Common myeloid progenitor, CD34-positive (primary cell): Measurements from ENCODE around the gene MYOZ3.

ENCODE experiments used
- CTCF ChIA-PET: fragments of 350-600 bp; sonication (Branson Sonifier 250); formaldehyde crosslinking; loops from one replicate; lab custom pipeline; 2021; ENCODE audit warnings: antibody characterized with exemption; lab: Charles Lee
- POLR2A ChIA-PET: fragments of 350-600 bp; sonication (Branson Sonifier 250); formaldehyde crosslinking; loops from one replicate; lab custom pipeline; 2021; ENCODE audit warnings: antibody characterized with exemption; lab: Charles Lee
- DNase-seq, 3 donors: peaks; one replicate each; pipeline versions ENCODE4 v3.0.0 to v3.0.0-alpha.2; 2013
- H3K27ac ChIP-seq, 2 experiments: 1 replicate in 1 of 2; 2 replicates in 1 of 2; pipeline ENCODE4 v1.7.0; 2013; ENCODE audit warnings: inconsistent platforms in 2 of 2, low read length in 2 of 2, mild to moderate bottlenecking in 2 of 2, low read depth in 1 of 2, moderate library complexity in 1 of 2; ENCODE audit not compliant: severe bottlenecking in 2 of 2, insufficient read depth in 1 of 2, poor library complexity in 1 of 2
- H3K27me3 ChIP-seq, 5 experiments: replicated peaks in 2 of 5; 1 replicate in 3 of 5; 2 replicates in 2 of 5; pipeline versions ENCODE4 v1.6.1 to v1.7.0; 2013; ENCODE audit warnings: low read length in 4 of 5, mild to moderate bottlenecking in 2 of 5, moderate library complexity in 2 of 5, inconsistent platforms in 1 of 5; ENCODE audit not compliant: insufficient read depth in 5 of 5, control insufficient read depth in 4 of 5
- H3K36me3 ChIP-seq, 4 experiments: 1 replicate in 2 of 4; 2 replicates in 2 of 4; pipeline versions ENCODE4 v1.6.1 to v1.7.0; 2013; ENCODE audit warnings: low read length in 3 of 4, control low read depth in 1 of 4, mild to moderate bottlenecking in 1 of 4; ENCODE audit not compliant: control insufficient read depth in 4 of 4, insufficient read depth in 4 of 4
- H3K4me1 ChIP-seq, 4 experiments: 1 replicate in 3 of 4; 2 replicates in 1 of 4; pipeline versions ENCODE4 v1.6.1 to v1.7.1; 2013; ENCODE audit warnings: low read length in 3 of 4, mild to moderate bottlenecking in 3 of 4, control low read depth in 1 of 4, inconsistent platforms in 1 of 4, moderate library complexity in 1 of 4; ENCODE audit not compliant: control insufficient read depth in 4 of 4, insufficient read depth in 4 of 4; ENCODE audit errors: control extremely low read depth in 1 of 4
- H3K4me3 ChIP-seq, 7 experiments: 1 replicate in 4 of 7; 2 replicates in 3 of 7; pipeline versions ENCODE4 v1.5.1 to v1.7.0; 2013; ENCODE audit warnings: mild to moderate bottlenecking in 7 of 7, low read length in 6 of 7, moderate library complexity in 6 of 7, inconsistent platforms in 2 of 7, low read depth in 2 of 7, control low read depth in 1 of 7; ENCODE audit not compliant: insufficient read depth in 4 of 7, control insufficient read depth in 1 of 7; ENCODE audit errors: extremely low read depth in 1 of 7
- H3K9me3 ChIP-seq, 5 experiments: 1 replicate in 4 of 5; 2 replicates in 1 of 5; pipeline versions ENCODE4 v1.6.1 to v1.7.1; 2013; ENCODE audit warnings: low read length in 4 of 5, mild to moderate bottlenecking in 2 of 5, inconsistent platforms in 1 of 5, low read depth in 1 of 5, moderate library complexity in 1 of 5; ENCODE audit not compliant: control insufficient read depth in 4 of 5, insufficient read depth in 2 of 5; ENCODE audit errors: control extremely low read depth in 1 of 5
- WGBS: methylation state at CpG from one replicate; pipeline ENCODE4 v1.1.5; 2013; ENCODE audit not compliant: insufficient coverage; 5-methylcytosine and 5-hydroxymethylcytosine counted together

Gene MYOZ3

DNA sequence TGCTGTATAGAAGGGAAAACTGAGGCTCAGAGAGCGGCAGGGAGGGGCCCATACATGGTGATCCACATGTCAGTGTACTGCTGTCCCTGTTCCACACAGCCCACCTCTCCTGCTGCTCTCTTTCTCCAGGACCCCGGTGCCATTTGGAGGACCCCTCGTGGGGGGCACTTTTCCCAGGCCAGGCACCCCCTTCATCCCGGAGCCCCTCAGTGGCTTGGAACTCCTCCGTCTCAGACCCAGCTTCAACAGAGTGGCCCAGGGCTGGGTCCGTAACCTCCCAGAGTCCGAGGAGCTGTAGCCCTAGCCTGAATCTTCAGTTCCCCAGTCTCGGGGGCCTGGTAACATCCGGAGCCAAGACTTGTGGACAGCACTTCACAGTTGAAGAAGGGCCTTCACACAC is 15.5 kb downstream of the MYOZ3 start:
- H3K4me3 ChIP-seq, result no peak overlapping the region
- peaks cover 0 to 23% (median 9%) of the 10 kb centered on the region in 4 experiments for H3K36me3 ChIP-seq
- POLR2A ChIA-PET, result interaction anchor here (0.7 kb wide), 1 partner anchor 1291 kb away, joined by 4 read pairs; no protein-coding TSS in a partner anchor
- CTCF ChIA-PET, result interaction anchor here (1.6 kb wide), 1 partner anchor 24 kb away, joined by 5 read pairs; the partner anchor contains the start of gene RBM22
- peaks cover 0 to 25% (median 21%) of the 10 kb centered on the region in 4 experiments for H3K4me1 ChIP-seq
- no peak overlapping the region for H3K27ac ChIP-seq
- no peaks in the 10 kb centered on the region for H3K9me3 ChIP-seq
- DNase-seq, result no peak
- 96% methylated on average over 9 of the region's 9 CpGs for WGBS
- no peaks in the 10 kb centered on the region for H3K27me3 ChIP-seq

DNA sequence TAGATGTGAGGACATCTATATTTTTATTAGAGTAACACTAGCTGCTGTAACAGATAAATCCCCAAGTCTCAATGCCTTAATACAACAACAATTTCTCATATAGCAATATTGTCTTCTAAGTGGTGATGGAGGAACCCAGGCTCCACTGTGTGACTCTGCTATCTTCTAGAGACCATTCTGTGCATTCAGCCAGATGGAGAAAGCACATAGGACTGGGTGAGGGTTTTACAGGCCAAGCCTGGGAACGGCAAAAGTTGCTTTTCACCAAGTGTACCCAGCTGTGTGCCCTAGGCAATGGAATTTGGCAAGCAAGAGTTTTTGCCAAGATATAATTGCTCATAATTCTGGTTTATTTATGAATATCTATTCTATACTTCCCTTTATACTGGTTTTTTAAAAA is 28.1 kb downstream of the MYOZ3 start:
- Histone ChIP-seq H3K27me3 (no peaks in the 10 kb centered on the region), H3K27ac (no peak overlapping the region), H3K9me3 (no peaks in the 10 kb centered on the region), H3K36me3 (peaks cover 21 to 39% (median 35%) of the 10 kb centered on the region in 4 experiments), H3K4me1 (no peaks in the 10 kb centered on the region), H3K4me3 (no peak overlapping the region)
- WGBS, result no CpG with 5 or more reads among the region's 1 CpG
- CTCF ChIA-PET, result interaction anchor here (0.6 kb wide), 1 partner anchor 164 kb away, joined by 3 read pairs; no protein-coding TSS in a partner anchor
- POLR2A ChIA-PET, result no interaction called here
- DNase-seq, result no peak

DNA sequence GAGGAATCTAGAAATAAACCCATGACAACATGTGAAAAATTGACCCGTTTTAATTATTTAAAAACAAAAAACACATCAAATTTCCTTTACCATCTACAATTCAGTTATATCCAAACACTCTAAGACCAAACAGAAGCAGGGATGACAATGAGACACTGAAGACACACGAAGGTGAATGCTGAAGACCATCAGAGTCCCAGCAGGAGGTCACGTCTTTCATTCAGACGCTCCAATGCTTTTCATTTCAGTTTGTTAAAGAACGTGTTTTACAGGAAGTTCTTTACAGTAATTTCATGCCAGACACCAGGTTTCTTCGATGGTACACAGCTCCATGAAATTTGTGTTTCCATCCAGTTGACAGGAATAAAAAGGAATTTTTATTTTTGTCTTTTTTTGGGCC is 29.7 kb downstream of the MYOZ3 start:
- peaks cover 25 to 55% (median 44%) of the 10 kb centered on the region in 4 experiments for H3K36me3 ChIP-seq
- POLR2A ChIA-PET, result no interaction called here
- H3K9me3 ChIP-seq, result no peaks in the 10 kb centered on the region
- H3K27me3 ChIP-seq, result no peaks in the 10 kb centered on the region
- WGBS, result 92% methylated on average over 5 of the region's 6 CpGs
- CTCF ChIA-PET, result interaction anchor here (1.2 to 2.4 kb wide), 2 partner anchors 10 to 230 kb away, joined by 3 to 7 read pairs; partner anchors contain the start of gene RBM22
- no peak for DNase-seq
- no peaks in the 10 kb centered on the region for H3K4me1 ChIP-seq
- H3K27ac ChIP-seq, result no peak overlapping the region
- H3K4me3 ChIP-seq, result no peak overlapping the region

DNA sequence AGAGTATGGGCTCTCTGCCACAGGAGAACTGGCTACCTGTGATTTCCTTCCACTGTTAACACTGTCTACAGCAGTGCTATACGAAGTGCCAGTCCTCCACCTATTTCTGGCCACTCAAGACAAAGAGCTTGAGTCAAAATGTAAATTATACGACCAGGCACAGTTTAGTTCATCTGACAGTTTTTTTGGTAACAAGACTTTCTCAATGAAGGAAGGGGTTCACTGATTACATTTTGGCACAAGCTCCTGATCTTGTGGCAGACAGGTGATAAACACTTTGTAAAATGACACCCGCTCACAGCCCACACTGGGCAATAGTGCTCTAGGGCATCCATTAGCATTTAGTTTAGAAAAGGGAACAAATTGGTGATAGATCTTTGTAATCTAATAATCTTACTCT is 31.2 kb downstream of the MYOZ3 start:
- no peak for DNase-seq
- peaks cover 30 to 70% (median 53%) of the 10 kb centered on the region in 4 experiments for H3K36me3 ChIP-seq
- no peaks in the 10 kb centered on the region for H3K4me1 ChIP-seq
- no peaks in the 10 kb centered on the region for H3K9me3 ChIP-seq
- H3K4me3 ChIP-seq, result no peak overlapping the region
- POLR2A ChIA-PET, result no interaction called here
- no peaks in the 10 kb centered on the region for H3K27me3 ChIP-seq
- CTCF ChIA-PET, result interaction anchor here (0.9 to 2.4 kb wide), 3 partner anchors 8 to 231 kb away, joined by 3 to 7 read pairs (median 3); partner anchors contain the start of gene RBM22
- H3K27ac ChIP-seq, result no peak overlapping the region
- 100% methylated on average over 3 of the region's 3 CpGs for WGBS

DNA sequence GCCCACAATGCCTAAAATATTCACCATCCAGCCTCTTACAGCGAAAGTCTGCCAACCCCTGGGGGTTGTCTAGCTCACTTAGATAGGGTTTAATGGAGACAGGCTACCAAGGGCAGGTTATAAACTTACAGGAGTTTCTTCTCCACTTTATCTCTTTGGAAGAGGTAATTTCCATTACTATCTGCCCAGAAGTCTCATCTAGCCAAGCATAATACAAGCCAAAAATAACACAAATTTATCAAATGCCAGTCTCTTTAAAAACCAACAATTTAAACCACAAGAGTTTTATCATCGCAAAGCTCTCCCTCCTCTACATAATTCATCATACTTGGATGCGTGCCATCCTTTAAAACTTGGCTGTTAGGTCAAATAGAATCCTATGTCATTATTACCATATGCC is 33.6 kb downstream of the MYOZ3 start:
- Histone ChIP-seq H3K4me3 (no peak overlapping the region), H3K27ac (peak overlapping the region in 1 of 2 experiments; percentile 5), H3K27me3 (no peaks in the 10 kb centered on the region), H3K36me3 (peaks cover 36 to 87% (median 65%) of the 10 kb centered on the region in 4 experiments), H3K4me1 (peaks cover 1 to 6% (median 4%) of the 10 kb centered on the region in 4 experiments), H3K9me3 (no peaks in the 10 kb centered on the region)
- POLR2A ChIA-PET, result interaction anchor here (0.6 kb wide), 1 partner anchor 45 kb away, joined by 3 read pairs; no protein-coding TSS in a partner anchor
- DNase-seq, result peak; percentile 64 to 82 (median 74)
- CTCF ChIA-PET, result interaction anchor here (1.0 kb wide), 1 partner anchor 36 kb away, joined by 3 read pairs; no protein-coding TSS in a partner anchor
- 20% methylated on average over 2 of the region's 3 CpGs for WGBS

DNA sequence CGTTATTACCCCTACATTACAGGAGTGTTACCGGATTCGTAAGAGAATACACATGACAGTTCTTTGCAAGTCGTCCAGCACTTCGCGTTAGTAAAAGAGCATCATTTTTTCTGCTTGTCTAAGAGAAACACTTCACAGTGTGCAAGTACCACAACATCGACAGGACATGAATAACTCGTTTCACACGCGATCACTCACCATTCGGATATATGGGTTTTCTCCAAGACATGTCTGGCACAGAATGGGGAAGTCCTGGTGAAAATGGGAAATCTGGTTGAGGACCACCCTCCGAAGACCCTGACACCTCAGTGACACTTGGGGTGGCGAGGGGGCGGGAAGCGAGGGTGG is 39.2 kb downstream of the MYOZ3 start:
- 6% methylated on average over 11 of the region's 15 CpGs for WGBS
- Histone ChIP-seq H3K4me1 (peaks cover 10 to 19% (median 16%) of the 10 kb centered on the region in 4 experiments), H3K36me3 (peaks cover 10 to 40% (median 25%) of the 10 kb centered on the region in 4 experiments), H3K9me3 (no peaks in the 10 kb centered on the region), H3K27me3 (no peaks in the 10 kb centered on the region), H3K4me3 (peak overlapping the region; percentile 95 to 99 (median 98)), H3K27ac (peak overlapping the region; percentile 93 to 97)
- ChIA-PET POLR2A (interaction anchor here (0.8 to 1.4 kb wide), 3 partner anchors 30 to 78 kb away, joined by 3 to 6 read pairs (median 5); partner anchors contain the start of gene SMIM3), CTCF (interaction anchor here (0.6 to 4.7 kb wide), 22 partner anchors 9 to 158 kb away, joined by 3 to 30 read pairs (median 4); partner anchors contain the start of genes DCTN4 and SMIM3)
- DNase-seq, result peak in 2 of 3 donors; percentile 84 to 87
